NCI-H1436 (cell line): ENCODE measurements around the gene FLRT3.

Source experiments
- DNase-seq: peaks from one replicate; lab custom pipeline; 2025; lab: John Stamatoyannopoulos, UW

The FLRT3 gene

DNA sequence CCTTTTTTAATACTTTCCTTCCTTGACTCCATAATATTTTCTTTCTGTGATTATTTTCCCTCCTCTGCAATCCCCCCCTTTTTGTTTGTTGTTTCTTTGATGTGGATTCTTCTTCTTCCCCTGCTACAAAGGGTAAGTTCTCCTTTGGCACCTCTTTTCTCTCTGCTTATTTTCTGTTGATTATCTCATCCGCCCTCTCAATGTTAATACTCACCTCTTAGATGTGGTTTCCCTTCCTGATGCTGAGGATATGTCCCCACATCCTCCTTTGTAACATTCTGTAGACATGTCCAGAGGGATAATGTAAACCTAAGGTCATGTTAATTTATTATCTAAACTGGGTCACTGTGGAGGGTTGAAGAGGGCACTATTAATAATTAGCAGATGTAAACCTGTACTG is 17.7 kb downstream of the FLRT3 start:
- DNase-seq, result no peak

GRCh38 chr20:14313341-14314020 is 23.9 kb downstream of the FLRT3 start:
- no peak for DNase-seq

DNA sequence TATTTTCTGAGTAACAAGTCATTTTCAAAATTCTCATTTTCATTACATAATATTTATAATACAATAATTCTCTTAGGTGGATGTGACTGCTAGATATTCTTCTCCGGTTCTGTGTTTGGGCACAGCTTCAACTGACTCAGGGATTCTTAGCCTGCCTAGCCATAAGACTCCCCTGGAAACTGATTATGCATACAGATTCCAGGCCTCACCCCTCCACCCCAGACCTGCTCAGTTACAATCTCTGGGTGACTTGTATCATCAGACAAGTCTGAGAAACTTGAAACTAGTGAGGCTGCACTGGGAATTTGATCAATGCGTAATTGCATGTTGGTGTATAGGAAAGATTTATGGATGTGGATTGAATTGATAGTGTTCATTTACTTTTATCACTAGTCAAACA is 25.4 kb downstream of the FLRT3 start:
- DNase-seq, result no peak

DNA sequence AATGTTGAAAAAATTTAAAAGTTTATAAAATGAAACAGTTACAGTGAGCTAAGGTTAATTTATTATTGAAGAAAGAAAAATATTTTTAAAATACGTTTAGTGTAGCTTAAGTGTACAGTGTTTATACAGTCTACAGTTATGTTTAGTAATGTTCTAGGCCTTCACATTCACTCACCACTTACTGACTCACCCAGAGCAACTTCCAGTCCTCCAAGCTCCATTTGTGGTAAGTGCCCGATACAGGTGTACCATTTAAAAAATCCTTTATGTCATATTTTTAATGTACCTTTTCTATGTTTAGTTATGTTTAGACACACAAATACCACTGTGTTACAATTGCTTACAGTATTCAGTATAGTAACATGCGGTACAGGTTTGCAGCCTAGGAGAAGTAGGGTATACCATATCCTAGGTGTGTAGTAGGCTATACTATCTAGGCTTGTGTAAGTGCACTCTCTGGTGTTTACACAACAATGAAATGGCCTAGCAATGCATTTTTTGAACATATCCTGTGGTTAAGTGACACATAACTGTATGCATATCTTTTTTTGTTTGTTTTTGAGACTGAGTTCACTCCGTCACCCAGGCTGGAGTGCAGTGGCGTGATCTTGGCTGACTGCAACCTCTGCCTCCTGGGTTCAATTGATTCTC is 26.3 kb downstream of the FLRT3 start:
- DNase-seq, result no peak

GRCh38 chr20:14307956-14308355 is 29.5 kb downstream of the FLRT3 start:
- DNase-seq, result no peak

- DNase-seq, result no peak
Observed at GRCh38 chr20:14304472-14304871, 32.9 kb downstream of the FLRT3 start.

GRCh38 chr20:14303651-14304050 is 33.8 kb downstream of the FLRT3 start:
- no peak for DNase-seq

DNA sequence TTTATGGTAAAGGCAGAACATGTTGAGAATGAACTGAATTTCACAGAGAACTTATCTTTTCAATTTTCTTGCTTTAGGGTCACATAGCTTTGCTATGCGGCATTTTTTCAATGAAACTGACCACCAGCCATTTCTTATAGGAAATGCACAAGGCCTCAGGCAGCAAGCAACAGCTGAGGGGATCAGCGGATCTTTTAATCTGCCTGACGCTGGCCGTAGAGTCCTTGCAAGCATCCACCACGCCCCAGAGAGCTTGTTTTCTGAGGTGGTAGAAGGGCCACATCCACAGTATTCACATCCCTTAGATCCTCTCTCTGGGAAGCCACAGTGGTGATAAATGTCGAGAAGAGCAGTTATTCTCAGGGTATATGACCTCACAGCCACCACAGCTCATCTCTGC is 34.3 kb downstream of the FLRT3 start:
- DNase-seq, result no peak

DNA sequence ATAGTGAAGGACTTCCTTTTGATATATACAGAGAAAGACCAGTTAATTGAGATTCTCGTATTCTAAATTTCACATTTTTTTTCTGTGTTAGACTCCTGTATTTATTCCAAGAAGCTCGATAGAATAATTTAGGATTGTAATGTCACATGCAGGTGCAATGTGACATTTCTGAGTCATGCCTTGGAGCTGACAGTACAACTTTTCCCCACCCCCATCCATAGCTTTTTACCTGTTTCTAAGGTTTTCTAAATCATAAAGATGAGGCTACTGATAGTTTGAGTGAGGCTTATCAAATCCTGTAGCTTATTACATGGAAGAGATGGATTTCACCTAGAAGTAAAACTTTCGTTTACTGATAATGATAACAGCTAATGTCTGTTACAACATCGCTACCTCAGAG is 37.6 kb downstream of the FLRT3 start:
- no peak for DNase-seq

DNA sequence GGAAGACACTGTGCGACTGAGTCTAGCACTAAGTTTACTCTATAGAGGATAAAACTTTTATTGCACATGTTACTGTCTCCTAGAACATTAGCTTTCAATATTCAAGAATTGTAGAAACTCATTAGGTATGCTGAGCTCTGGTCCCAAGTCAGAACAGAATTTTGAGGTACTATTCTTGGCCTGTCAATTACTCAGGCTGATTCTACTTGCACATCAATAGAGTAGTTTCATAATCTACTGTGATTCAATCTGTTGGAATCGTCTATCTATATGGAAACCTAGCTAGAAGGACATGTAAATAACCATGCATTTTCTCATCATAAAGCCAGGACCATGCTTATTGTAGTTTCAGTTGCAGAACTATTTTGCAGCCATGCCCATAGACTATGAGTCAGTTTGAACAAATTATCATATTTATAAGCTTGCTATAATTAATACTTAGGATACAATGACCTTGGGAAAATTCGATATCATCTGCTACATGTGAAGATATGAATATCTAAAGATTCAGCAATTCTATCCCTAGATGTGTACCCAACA is 41.6 kb downstream of the FLRT3 start:
- no peak for DNase-seq

DNA sequence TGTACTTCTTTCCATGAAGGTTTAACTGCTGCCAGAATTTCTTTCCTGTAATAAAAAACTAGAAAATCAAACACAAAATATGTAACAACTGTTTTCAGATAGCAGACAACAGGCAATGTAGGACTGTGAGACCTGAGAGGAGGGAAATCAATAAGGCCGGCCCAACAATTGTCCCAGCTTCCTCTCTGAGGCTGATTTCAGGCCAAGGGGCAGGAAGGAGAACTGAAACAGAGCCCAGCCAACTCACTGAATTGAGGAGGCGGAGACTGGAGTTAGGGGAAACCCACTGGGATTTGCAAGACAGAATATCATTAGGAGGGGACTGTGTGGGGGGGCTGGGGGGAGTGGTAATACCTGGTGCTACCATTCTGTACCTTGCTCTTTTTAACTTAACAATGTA is 42.2 kb downstream of the FLRT3 start:
- no peak for DNase-seq

- no peak for DNase-seq
Observed at GRCh38 chr20:14291502-14291901, 45.9 kb downstream of the FLRT3 start.

GRCh38 chr20:14288341-14289330 is 48.8 kb downstream of the FLRT3 start:
- no peak for DNase-seq

DNA sequence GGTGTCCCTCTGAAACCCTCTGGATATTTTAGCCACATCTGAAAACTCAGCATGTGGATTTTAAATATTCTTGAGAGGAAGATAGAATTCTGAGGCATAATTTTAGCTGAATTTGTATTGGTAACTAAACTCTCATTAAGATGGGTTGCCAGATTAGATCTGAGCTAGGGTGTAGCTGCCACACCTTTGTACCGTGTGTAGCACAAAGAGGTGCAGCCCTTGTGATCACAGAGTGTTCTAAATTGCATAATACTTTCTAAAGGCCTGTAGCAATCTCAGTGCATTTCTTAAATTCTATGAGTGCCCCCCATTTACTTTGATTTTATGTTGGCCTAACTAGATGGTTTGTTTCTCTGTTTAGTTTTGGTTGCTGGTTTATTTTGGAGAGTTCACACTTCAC is 53.0 kb downstream of the FLRT3 start:
- no peak for DNase-seq

GRCh38 chr20:14282140-14282539 is 55.3 kb downstream of the FLRT3 start:
- no peak for DNase-seq
